ENCODE results near the gene TLK2.

DNA sequence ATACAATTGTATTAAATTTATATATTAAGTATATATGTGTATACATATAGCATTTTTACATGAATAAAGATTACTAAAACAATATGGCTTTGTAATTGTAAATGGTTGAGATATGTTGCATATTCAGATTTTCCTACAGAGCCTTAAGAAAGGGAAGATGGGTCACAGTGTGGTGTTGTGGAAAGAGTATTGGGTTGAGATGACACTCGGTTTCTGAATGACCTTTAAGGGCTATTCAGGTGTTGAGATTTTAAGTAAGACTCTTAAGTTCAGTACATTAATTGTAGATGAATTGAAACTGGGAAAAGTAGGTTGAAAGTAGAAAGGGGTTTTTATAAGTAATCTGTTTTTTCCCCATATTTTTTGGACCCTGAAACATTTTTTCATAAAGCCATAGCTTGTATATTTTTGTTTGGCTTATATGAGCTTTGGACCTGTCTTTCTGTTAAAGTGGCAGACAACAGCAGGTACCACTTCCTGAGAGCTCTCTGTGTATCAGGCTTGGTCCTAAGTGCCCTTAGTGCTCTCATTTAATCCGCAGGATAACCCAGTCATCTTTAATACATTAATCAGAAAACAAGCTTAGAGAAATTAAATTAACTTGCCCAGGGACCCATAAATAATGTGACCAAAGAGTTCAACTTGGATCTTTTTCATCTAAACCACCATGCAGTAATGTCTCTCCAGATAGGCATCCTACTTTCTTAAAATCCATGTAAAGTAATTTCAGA, 100.3 kb downstream of the TLK2 start:
- TF ChIP-seq EZH2 (optimal IDR thresholded peaks at IDR 0.05; ENCODE audit: low read depth, low read length), result no peak
- TF ChIP-seq, protein P1, sequence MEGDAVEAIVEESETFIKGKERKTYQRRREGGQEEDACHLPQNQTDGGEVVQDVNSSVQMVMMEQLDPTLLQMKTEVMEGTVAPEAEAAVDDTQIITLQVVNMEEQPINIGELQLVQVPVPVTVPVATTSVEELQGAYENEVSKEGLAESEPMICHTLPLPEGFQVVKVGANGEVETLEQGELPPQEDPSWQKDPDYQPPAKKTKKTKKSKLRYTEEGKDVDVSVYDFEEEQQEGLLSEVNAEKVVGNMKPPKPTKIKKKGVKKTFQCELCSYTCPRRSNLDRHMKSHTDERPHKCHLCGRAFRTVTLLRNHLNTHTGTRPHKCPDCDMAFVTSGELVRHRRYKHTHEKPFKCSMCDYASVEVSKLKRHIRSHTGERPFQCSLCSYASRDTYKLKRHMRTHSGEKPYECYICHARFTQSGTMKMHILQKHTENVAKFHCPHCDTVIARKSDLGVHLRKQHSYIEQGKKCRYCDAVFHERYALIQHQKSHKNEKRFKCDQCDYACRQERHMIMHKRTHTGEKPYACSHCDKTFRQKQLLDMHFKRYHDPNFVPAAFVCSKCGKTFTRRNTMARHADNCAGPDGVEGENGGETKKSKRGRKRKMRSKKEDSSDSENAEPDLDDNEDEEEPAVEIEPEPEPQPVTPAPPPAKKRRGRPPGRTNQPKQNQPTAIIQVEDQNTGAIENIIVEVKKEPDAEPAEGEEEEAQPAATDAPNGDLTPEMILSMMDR (IDR thresholded peaks at IDR 0.05; ENCODE audit: low read length), result no peak
- TF ChIP-seq EZH2phosphoT487 (IDR thresholded peaks at IDR 0.05; ENCODE audit: low read length), result no peak
